Psoas muscle (tissue), 8 donors: ENCODE measurements around the gene TXNL1. TPM values are rescaled to one million over a fixed set of nuclear protein-coding genes. Genes with fewer than 3 reads are reported as not detected.

Experiments
- ATAC-seq, 4 donors: fragments of 200-7000 bp; cut with Tn5 transposase; one replicate each; pipeline ENCODE4 v1.9.1; 2020; ENCODE audit warnings: moderate library complexity in 3 of 4, mild to moderate bottlenecking in 2 of 4
- DNase-seq, 2 donors: peaks; one replicate each; pipeline ENCODE4 v3.0.0-alpha.2; 2020
- H3K27ac ChIP-seq: fragments of 200-600 bp; one replicate; pipeline ENCODE4 v1.8.0; 2022
- H3K27me3 ChIP-seq, 3 donors: fragments of 200-600 bp in 1 of 3; one replicate each; pipeline versions ENCODE4 v1.6.1 to v1.8.0; 2013 to 2022; ENCODE audit warnings: low read length in 2 of 3, mild to moderate bottlenecking in 2 of 3, moderate library complexity in 1 of 3; ENCODE audit not compliant: insufficient read depth in 3 of 3
- H3K36me3 ChIP-seq, 2 donors: fragments of 200-600 bp in 1 of 2; one replicate each; pipeline versions ENCODE4 v1.6.1 to v1.8.0; 2013 to 2022; ENCODE audit warnings: low read depth in 1 of 2, mild to moderate bottlenecking in 1 of 2, moderate library complexity in 1 of 2; ENCODE audit not compliant: insufficient read depth in 1 of 2
- H3K4me1 ChIP-seq: fragments of 200-600 bp; one replicate; pipeline ENCODE4 v1.8.0; 2022
- H3K4me3 ChIP-seq: fragments of 200-600 bp; one replicate; pipeline ENCODE4 v1.8.0; 2022; ENCODE audit warnings: mild to moderate bottlenecking
- H3K9me3 ChIP-seq: fragments of 200-600 bp; one replicate; pipeline ENCODE4 v1.8.0; 2022
- CTCF ChIP-seq: fragments of 200-600 bp; IDR thresholded peaks from one replicate; pipeline ENCODE4 v1.8.0; 2022; ENCODE audit warnings: antibody characterized with exemption
- WGBS, 3 donors: extraction: QIAGEN DNeasy Blood & Tissue Kit; methylation state at CpG; one replicate each; pipeline versions ENCODE4 v1.1.6 to v1.1.7; 2013; 5-methylcytosine and 5-hydroxymethylcytosine counted together
- intact Hi-C, 2 donors: fragments of 100-400 bp; cut with DNase I; formaldehyde crosslinking; loops; one replicate each; pipeline versions ENCODE4 v1.11.0 to v1.14.2; 2022
- polyA plus RNA-seq, 3 donors: library from polyadenylated mRNA; stranded (reverse); fragments of 200-250 nt; gene quantifications; one replicate each; pipeline ENCODE4 v1.2.3, GENCODE V29; 2013
- total RNA-seq, 4 donors: library from RNA; stranded (reverse); fragmentation: NEBNext Ultra II Directional in 2 of 4; extraction: Animal tissue kit (Norgen Biotek cat#: 25700) in 2 of 4; gene quantifications; one replicate each; pipeline versions ENCODE4 v1.2.1 to v1.2.4, GENCODE V29; 2021 to 2023
- donor health status: healthy with polysubstance abuse.
- donor health status: DM: no; HTN: no; CAD: no; lungs with moderate emphysema.
- donor health status: Bipolar disorder and iron deficiency.
- donor health status: healthy.
- donor health status: DM: yes; HTN: yes; CAD: no.
- donor health status: DM: no; HTN: no; CAD: no.
- donor health status: DM: no; HTN: no; CAD: no.
- donor health status: DM: yes; HTN: yes; CAD: no.

TXNL1 gene
- total and polyA plus RNA-seq, 7 donors = 116 to 186 (median 134) TPM

DNA sequence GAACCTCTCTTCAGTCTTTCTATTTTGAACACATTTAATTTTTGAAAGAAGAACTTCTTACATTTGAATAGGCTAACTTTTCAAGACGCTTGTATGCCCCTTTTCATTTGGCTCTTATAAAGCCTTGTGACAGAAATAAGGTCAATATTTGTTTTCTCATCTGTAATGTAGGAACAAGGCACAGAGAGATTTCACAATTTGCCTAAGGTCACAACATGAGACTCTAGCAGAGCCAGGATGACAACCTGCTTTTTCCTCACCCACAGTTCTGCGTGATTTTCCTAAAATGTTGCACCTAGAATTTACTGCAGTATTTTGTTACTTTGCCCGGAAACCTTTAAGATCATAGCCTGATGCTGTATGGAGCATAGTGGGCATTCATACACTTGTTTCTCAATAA, 67.4 kb downstream of the TXNL1 start:
- Histone ChIP-seq H3K9me3 (no peaks in the 10 kb centered on the region), H3K4me3 (no peak overlapping the region), H3K27me3 (no peaks in the 10 kb centered on the region), H3K36me3 (no peaks in the 10 kb centered on the region), H3K27ac (no peak overlapping the region), H3K4me1 (peaks cover 9% of the 10 kb centered on the region)
- TF ChIP-seq CTCF = no peak
- intact Hi-C loops = loop anchor here (10.0 kb wide), 7 partner anchors 786 to 1466 kb away; partner anchors contain the start of gene TCF4 (in 1 of the 2)
- ATAC-seq (no peak), DNase-seq (no peak)
- WGBS, 3 donors = 91 to 92% (median 91%) methylated on average over 3 of the region's 3 CpGs

DNA sequence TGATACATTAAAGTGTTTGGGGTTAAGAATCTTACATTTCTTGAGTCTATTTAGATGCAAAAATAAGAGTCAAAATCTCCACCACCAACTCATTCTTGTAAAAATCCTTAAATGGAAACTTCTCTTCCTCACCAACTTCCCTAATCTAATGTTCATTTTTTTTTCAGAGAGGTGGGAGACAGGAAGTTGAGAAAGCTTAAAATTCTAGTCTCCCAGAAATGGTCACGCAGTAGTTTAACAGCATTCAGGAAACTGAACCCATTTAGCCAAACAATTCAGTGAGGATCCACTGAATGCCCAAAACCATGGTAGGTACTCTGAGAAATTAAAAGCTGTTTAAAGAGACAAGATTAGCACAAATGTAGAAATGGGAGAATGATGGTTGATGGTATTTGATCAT, 69.0 kb downstream of the TXNL1 start:
- DNase-seq (no peak), ATAC-seq (no peak)
- Histone ChIP-seq H3K4me1 (peaks cover 1% of the 10 kb centered on the region), H3K9me3 (no peaks in the 10 kb centered on the region), H3K4me3 (no peak overlapping the region), H3K27ac (no peak overlapping the region), H3K27me3 (no peaks in the 10 kb centered on the region), H3K36me3 (no peaks in the 10 kb centered on the region)
- intact Hi-C loops = no loop called here
- WGBS, 3 donors = 69 to 79% (median 77%) methylated on average over 1 of the region's 1 CpG
- TF ChIP-seq CTCF = no peak

DNA sequence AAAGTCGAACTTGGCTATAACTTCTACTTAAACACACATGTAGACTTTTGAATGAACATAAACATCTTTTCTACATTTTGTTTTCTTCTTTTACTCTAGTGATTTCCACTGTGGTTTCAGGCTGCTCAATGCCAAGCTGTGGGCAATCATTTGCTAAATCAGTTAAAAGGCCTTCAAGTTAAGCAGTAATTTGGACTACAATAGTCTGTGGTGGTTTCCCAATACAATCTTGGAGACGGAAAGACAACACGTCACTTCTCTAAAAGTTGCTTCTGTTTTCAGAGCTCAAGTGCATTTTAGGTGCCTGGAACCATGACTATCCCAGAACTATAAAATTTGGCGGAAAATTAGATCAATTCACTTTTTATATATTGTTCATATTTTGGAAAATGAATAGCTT, 69.4 kb downstream of the TXNL1 start:
- Histone ChIP-seq H3K36me3 (no peaks in the 10 kb centered on the region), H3K27ac (no peak overlapping the region), H3K9me3 (no peaks in the 10 kb centered on the region), H3K4me1 (no peaks in the 10 kb centered on the region), H3K4me3 (no peak overlapping the region), H3K27me3 (no peaks in the 10 kb centered on the region)
- intact Hi-C loops = no loop called here
- DNase-seq (no peak), ATAC-seq (no peak)
- no peak for TF ChIP-seq CTCF
- WGBS, 3 donors = 70 to 83% (median 76%) methylated on average over 4 of the region's 4 CpGs

GRCh38 chr18:56565551-56566345, 72.6 kb downstream of the TXNL1 start:
- H3K27me3 ChIP-seq = no peaks in the 10 kb centered on the region
- no peaks in the 10 kb centered on the region for H3K36me3 ChIP-seq
- DNase-seq = no peak
- H3K9me3 ChIP-seq = no peaks in the 10 kb centered on the region
- WGBS, 3 donors = 40 to 47% (median 45%) methylated on average over 5 of the region's 5 CpGs
- peak; percentile 44 to 74 (median 66) for ATAC-seq
- no peaks in the 10 kb centered on the region for H3K4me1 ChIP-seq
- H3K27ac ChIP-seq = peak overlapping the region; percentile 21
- no peak overlapping the region for H3K4me3 ChIP-seq
- no peak for TF ChIP-seq CTCF
- intact Hi-C loops = no loop called here
